NB4 (cell line): ENCODE results near the gene WNT7B.

Experiments
- MYC ChIP-seq: IDR thresholded peaks from 2 replicates; pipeline ENCODE4 v1.6.1; 2011; ENCODE audit warnings: low read depth, low read length
- TF ChIP-seq, protein P1 (sequence below): IDR thresholded peaks from one replicate; pipeline ENCODE4 v1.5.1; 2012; ENCODE audit warnings: low read depth, low read length

DNA sequence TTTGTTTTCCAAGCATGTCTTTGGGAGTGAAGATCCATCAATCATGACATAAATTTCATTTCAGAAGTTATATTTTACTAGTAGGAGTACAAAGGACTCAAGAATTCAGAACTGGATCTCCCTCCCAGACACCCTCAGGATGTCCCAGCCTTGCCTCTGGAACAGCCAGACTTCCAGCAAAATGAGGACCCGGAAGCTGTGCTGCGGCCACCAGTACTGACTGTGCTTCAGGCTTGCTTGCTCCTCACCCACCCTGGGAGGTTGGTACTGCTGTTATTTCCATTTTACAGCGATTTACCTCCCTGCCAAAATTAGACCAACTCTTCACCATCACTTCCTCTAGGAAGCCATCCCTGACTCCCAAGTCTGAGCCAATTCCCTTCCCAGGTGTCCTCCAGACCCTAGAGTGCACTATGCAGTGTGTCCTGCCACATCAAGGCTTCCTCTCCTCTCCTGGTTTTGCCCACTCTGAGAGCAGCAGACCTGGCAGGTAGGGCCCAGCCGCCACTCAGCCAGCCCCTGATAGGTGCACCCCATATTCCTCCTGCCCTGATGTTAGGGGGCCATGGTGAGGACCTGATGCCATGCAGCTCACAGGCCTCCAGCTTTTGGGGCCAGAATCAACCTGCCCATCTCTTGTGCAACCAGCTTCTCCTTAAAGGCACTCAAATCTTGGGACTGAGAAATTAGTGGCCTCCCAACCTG, 47.3 kb upstream of the WNT7B start:
- TF ChIP-seq, protein P1, sequence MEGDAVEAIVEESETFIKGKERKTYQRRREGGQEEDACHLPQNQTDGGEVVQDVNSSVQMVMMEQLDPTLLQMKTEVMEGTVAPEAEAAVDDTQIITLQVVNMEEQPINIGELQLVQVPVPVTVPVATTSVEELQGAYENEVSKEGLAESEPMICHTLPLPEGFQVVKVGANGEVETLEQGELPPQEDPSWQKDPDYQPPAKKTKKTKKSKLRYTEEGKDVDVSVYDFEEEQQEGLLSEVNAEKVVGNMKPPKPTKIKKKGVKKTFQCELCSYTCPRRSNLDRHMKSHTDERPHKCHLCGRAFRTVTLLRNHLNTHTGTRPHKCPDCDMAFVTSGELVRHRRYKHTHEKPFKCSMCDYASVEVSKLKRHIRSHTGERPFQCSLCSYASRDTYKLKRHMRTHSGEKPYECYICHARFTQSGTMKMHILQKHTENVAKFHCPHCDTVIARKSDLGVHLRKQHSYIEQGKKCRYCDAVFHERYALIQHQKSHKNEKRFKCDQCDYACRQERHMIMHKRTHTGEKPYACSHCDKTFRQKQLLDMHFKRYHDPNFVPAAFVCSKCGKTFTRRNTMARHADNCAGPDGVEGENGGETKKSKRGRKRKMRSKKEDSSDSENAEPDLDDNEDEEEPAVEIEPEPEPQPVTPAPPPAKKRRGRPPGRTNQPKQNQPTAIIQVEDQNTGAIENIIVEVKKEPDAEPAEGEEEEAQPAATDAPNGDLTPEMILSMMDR: no peak
- no peak for TF ChIP-seq MYC
